ENCODE results near the gene TSNAXIP1.

The TSNAXIP1 gene

GRCh38 chr16:67869653-67870052 lies 63.0 kb downstream of the TSNAXIP1 start:
- peaks cover 5% of the 10 kb centered on the region for H3K4me1 ChIP-seq (ENCODE audit: control insufficient read depth, insufficient read depth, low read length)
- no peaks in the 10 kb centered on the region for H3K27me3 ChIP-seq (ENCODE audit: control insufficient read depth, insufficient read depth, low read length)
- H3K36me3 ChIP-seq (ENCODE audit: control insufficient read depth, insufficient read depth, low read length) = peaks cover 43% of the 10 kb centered on the region
- H3K9ac ChIP-seq (ENCODE audit: low read depth, low read length) = no peak overlapping the region
- no peak overlapping the region for H3K4me3 ChIP-seq (ENCODE audit: low read depth, low read length)
- no peaks in the 10 kb centered on the region for H3K9me3 ChIP-seq (ENCODE audit: control insufficient read depth, insufficient read depth, low read length)

DNA sequence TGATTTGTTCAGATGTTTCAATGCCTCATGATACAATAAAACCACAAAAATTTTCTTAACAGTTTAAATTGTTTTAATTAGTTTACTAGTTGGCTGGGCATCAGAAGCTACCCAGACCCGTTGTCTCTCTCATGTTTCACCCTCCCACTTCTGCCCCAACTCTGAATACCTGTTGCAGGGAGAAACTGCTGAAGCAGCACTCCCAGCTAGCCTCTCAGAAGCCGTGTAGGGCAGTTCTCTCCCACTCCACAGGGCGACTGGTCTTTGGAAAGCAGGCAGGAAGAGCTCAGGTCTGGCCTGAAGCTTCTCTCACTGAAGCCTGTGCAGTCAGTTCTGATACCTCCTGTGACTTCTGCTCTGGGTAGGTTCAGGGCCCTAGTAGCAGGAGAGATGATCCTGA lies 64.6 kb downstream of the TSNAXIP1 start:
- Histone ChIP-seq H3K4me1 (ENCODE audit: control insufficient read depth, insufficient read depth, low read length) (peaks cover 5% of the 10 kb centered on the region), H3K9me3 (ENCODE audit: control insufficient read depth, insufficient read depth, low read length) (no peaks in the 10 kb centered on the region), H3K36me3 (ENCODE audit: control insufficient read depth, insufficient read depth, low read length) (peaks cover 38% of the 10 kb centered on the region), H3K4me3 (ENCODE audit: low read depth, low read length) (no peak overlapping the region), H3K27me3 (ENCODE audit: control insufficient read depth, insufficient read depth, low read length) (no peaks in the 10 kb centered on the region), H3K9ac (ENCODE audit: low read depth, low read length) (no peak overlapping the region)

DNA sequence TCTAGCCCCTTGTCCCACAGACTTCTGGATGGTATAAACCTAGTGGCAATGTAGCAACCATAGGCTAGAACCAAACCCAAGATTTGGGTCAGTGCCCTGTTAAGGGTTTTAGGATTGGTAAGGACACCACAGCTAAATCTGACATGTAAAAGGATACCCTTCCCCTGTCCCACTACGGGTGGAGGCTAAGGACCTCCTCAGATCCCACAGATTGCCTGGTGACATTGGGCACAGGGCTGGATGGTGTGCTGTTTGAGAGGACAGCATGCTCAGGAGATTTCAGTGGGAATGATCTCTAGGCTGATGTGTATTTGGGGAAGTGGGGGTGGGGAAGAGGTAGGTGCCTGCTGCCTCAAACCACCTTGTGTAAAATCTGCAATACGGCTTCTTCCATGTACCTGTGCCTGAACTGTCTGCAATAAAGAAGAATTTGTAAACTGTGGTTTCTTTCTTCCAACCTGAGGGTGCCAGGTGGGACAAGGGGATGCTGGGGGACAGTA lies 65.5 kb downstream of the TSNAXIP1 start:
- H3K4me3 ChIP-seq (ENCODE audit: low read depth, low read length) = peak overlapping the region; percentile 82
- H3K36me3 ChIP-seq (ENCODE audit: control insufficient read depth, insufficient read depth, low read length) = peaks cover 41% of the 10 kb centered on the region
- no peak overlapping the region for H3K9ac ChIP-seq (ENCODE audit: low read depth, low read length)
- no peaks in the 10 kb centered on the region for H3K9me3 ChIP-seq (ENCODE audit: control insufficient read depth, insufficient read depth, low read length)
- no peaks in the 10 kb centered on the region for H3K27me3 ChIP-seq (ENCODE audit: control insufficient read depth, insufficient read depth, low read length)
- peaks cover 5% of the 10 kb centered on the region for H3K4me1 ChIP-seq (ENCODE audit: control insufficient read depth, insufficient read depth, low read length)

DNA sequence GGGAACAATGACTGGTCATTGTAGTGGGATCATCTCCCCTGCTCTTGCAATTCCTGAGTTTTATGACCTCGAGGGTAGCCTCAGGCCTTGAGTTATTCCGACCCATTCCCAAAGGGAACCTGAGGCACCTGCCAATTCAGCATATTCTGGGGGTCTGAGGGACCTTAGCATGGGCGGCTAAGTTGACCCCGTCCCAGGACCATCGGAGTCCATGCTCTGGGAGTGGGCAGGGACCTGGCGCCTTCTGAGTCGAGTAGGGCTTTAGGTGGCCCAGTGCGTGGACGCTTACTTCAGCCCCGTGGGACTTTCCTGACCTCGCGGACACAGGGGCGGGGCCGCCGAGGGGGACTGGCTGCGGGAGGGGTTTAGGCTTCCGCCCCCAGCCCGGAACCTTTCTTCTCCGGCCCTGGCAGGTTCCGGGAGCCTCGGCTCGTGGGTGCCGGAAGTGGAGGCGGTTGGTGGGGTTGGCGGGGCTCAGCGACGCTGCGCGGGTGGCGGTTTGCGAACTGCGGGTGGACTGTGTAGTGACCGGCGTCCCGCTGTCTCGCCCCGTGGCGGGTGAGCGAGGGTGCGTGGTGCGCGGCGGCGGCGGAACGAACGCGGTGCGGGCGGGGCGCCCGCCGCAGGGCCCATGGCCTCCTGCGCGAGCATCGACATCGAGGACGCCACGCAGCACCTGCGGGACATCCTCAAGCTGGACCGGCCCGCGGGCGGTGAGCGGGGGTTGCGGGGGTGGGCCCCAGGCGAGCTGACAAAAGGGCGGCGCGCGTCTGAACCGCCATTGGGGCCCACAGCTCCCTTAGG lies 66.1 kb downstream of the TSNAXIP1 start, which contains the start of gene EDC4:
Gene EDC4 (plus strand): TSS at position 422 of the 804 bp plus-strand sequence. CDS start 210 bp downstream, at position 632.
- no peaks in the 10 kb centered on the region for H3K27me3 ChIP-seq (ENCODE audit: control insufficient read depth, insufficient read depth, low read length)
- H3K9ac ChIP-seq (ENCODE audit: low read depth, low read length) = peak within 1 kb of the TSS; percentile 90
- H3K4me3 ChIP-seq (ENCODE audit: low read depth, low read length) = peak within 1 kb of the TSS; percentile 82
- peaks cover 41% of the 10 kb centered on the region for H3K36me3 ChIP-seq (ENCODE audit: control insufficient read depth, insufficient read depth, low read length)
- H3K4me1 ChIP-seq (ENCODE audit: control insufficient read depth, insufficient read depth, low read length) = peaks cover 5% of the 10 kb centered on the region
- no peaks in the 10 kb centered on the region for H3K9me3 ChIP-seq (ENCODE audit: control insufficient read depth, insufficient read depth, low read length)

DNA sequence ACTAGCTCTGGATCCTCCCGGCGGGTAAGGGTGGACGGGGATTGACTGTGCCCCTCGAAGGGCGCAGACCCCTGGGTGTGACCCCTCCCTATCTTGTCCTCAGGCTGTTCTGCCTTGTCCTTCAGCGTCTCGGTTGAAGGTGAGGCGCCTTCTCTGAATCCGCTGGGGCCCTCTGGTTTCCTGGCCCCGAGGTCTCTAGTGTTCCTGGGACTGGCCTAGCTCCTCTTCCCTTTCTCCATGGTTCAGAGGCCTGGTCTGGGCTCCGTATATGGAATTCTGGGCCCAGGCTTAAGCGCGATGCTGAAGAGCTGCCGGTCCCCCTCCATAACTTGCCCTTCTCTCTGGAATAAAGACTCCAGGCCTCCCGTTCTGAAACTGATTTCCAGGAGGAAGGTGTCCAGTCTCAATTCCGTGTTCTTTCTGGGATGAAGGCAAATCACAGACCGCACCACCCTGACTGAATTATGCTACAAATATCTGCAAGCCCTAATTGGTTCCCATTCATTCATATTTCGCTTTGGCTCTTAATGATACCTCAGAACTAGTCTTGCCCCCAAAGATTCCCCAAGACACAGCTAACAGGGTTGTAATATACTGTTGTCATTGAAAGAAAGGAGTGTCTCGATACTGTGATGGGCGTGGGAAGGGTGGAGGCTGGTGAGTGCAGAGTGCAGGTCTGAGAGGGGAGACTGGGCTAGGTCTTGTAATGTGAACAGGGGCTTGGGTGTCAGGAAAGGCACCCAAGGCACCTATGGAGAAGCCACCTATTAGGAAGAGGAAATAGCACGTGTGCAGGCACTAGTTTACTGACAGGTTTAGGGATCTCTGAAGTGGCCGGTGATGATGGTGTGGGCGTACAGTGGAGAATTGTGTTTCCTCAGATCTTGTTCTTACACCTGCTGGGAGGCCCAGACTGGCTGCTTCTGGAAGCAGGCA lies 67.0 kb downstream of the TSNAXIP1 start:
- no peaks in the 10 kb centered on the region for H3K27me3 ChIP-seq (ENCODE audit: control insufficient read depth, insufficient read depth, low read length)
- peaks cover 5% of the 10 kb centered on the region for H3K4me1 ChIP-seq (ENCODE audit: control insufficient read depth, insufficient read depth, low read length)
- no peaks in the 10 kb centered on the region for H3K9me3 ChIP-seq (ENCODE audit: control insufficient read depth, insufficient read depth, low read length)
- H3K9ac ChIP-seq (ENCODE audit: low read depth, low read length) = peak overlapping the region; percentile 90
- peaks cover 42% of the 10 kb centered on the region for H3K36me3 ChIP-seq (ENCODE audit: control insufficient read depth, insufficient read depth, low read length)
- peak overlapping the region; percentile 82 for H3K4me3 ChIP-seq (ENCODE audit: low read depth, low read length)

- Histone ChIP-seq H3K27me3 (ENCODE audit: control insufficient read depth, insufficient read depth, low read length) (no peaks in the 10 kb centered on the region), H3K4me1 (ENCODE audit: control insufficient read depth, insufficient read depth, low read length) (peaks cover 5% of the 10 kb centered on the region), H3K36me3 (ENCODE audit: control insufficient read depth, insufficient read depth, low read length) (peaks cover 47% of the 10 kb centered on the region)
These were observed 67.7 kb downstream of the TSNAXIP1 start for GRCh38 chr16:67874372-67874771.

GRCh38 chr16:67877064-67877463 lies 70.4 kb downstream of the TSNAXIP1 start:
- peaks cover 5% of the 10 kb centered on the region for H3K4me1 ChIP-seq (ENCODE audit: control insufficient read depth, insufficient read depth, low read length)
- no peaks in the 10 kb centered on the region for H3K27me3 ChIP-seq (ENCODE audit: control insufficient read depth, insufficient read depth, low read length)
- H3K9ac ChIP-seq (ENCODE audit: low read depth, low read length) = no peak overlapping the region
- no peak overlapping the region for H3K4me3 ChIP-seq (ENCODE audit: low read depth, low read length)
- H3K9me3 ChIP-seq (ENCODE audit: control insufficient read depth, insufficient read depth, low read length) = no peaks in the 10 kb centered on the region
- peaks cover 56% of the 10 kb centered on the region for H3K36me3 ChIP-seq (ENCODE audit: control insufficient read depth, insufficient read depth, low read length)

More at GRCh38 chr16:67874372-67874771, 67.7 kb downstream of the TSNAXIP1 start:
- Histone ChIP-seq H3K9me3 (ENCODE audit: control insufficient read depth, insufficient read depth, low read length) (no peaks in the 10 kb centered on the region), H3K4me3 (ENCODE audit: low read depth, low read length) (peak overlapping the region; percentile 82), H3K9ac (ENCODE audit: low read depth, low read length) (peak overlapping the region; percentile 32)
